Adrenal gland (tissue), 12 donors: ENCODE data around the gene ZSWIM9. TPM values are rescaled to one million over a fixed set of nuclear protein-coding genes. Genes with fewer than 3 reads are reported as not detected.

Experiments
- DNase-seq, 7 donors: peaks; one replicate each; pipeline ENCODE4 v3.0.0-alpha.2; 2019 to 2020
- H3K27ac ChIP-seq, 5 donors: fragments of 200-600 bp; sonication (generic) in 4 of 5; 1 replicate in 3 of 5; 2 replicates in 2 of 5; pipeline versions ENCODE4 v1.5.1 to v1.8.0; 2016 to 2020; ENCODE audit warnings: mild to moderate bottlenecking in 1 of 5
- H3K27me3 ChIP-seq: fragments of 200-600 bp; 2 replicates; pipeline ENCODE4 v1.8.0; 2021
- H3K36me3 ChIP-seq, 2 donors: fragments of 200-600 bp; replicated peaks in 1 of 2; 1 replicate in 1 of 2; 2 replicates in 1 of 2; pipeline versions ENCODE4 v1.5.1 to v1.8.0; 2018 to 2022
- H3K4me1 ChIP-seq, 2 donors: fragments of 200-600 bp; replicated peaks in 1 of 2; 1 replicate in 1 of 2; 2 replicates in 1 of 2; pipeline versions ENCODE4 v1.5.1 to v1.8.0; 2018 to 2021
- H3K4me3 ChIP-seq, 4 donors: fragments of 200-600 bp; sonication (generic) in 3 of 4; one replicate each; pipeline ENCODE4 v1.5.1; 2016 to 2018
- H3K9me3 ChIP-seq, 3 donors: fragments of 200-600 bp; sonication (generic) in 1 of 3; replicated peaks in 1 of 3; 1 replicate in 2 of 3; 2 replicates in 1 of 3; pipeline versions ENCODE4 v1.5.1 to v1.8.0; 2016 to 2021
- CTCF ChIP-seq, 6 experiments: fragments of 450-650 bp in 4 of 6; fragments of 200-600 bp in 2 of 6; sonication (generic) in 1 of 6; IDR thresholded peaks; 1 replicate in 5 of 6; 2 replicates in 1 of 6; pipeline versions ENCODE4 v1.5.1 to v1.8.0; 2016 to 2021; ENCODE audit warnings: antibody characterized with exemption in 6 of 6, mild to moderate bottlenecking in 2 of 6, moderate library complexity in 1 of 6
- POLR2A ChIP-seq, 2 donors: fragments of 450-650 bp; IDR thresholded peaks; one replicate each; pipeline ENCODE4 v1.6.1; 2017; ENCODE audit warnings: antibody characterized with exemption in 2 of 2, mild to moderate bottlenecking in 2 of 2, moderate library complexity in 1 of 2
- WGBS, 4 donors: extraction: QIAGEN DNeasy Blood & Tissue Kit in 2 of 4; methylation state at CpG; one replicate each; pipeline versions ENCODE4 v1.1.5 to v1.1.7; 2013 to 2017; 5-methylcytosine and 5-hydroxymethylcytosine counted together
- intact Hi-C, 2 donors: fragments of 100-400 bp; cut with DNase I; formaldehyde crosslinking; loops; one replicate each; pipeline versions ENCODE4 v1.14.1 to v1.15.0; 2022 to 2023
- polyA plus RNA-seq, 3 donors: library from polyadenylated mRNA; stranded (reverse); fragments of 200-250 nt in 2 of 3; fragments of 350-450 nt in 1 of 3; fragmentation: Illumina TruSeq in 1 of 3; extraction: RNeasy Lipid Tissue Mini Kit (QIAGEN cat#74804) in 1 of 3; gene quantifications; one replicate each; pipeline ENCODE4 v1.2.3, GENCODE V29; 2013 to 2014
- total RNA-seq, 9 donors: library from RNA; depleted of rRNA in 4 of 9; stranded (reverse); fragments of >200 nt in 4 of 9; fragments of 120-200 nt in 1 of 9; fragmentation: NEBNext Ultra II Directional in 1 of 9; extraction: Animal tissue kit (Norgen Biotek cat#: 25700) in 1 of 9; gene quantifications; one replicate each; pipeline versions ENCODE4 v1.1.0 to v1.2.4, GENCODE V29; 2013 to 2023
- donor health status: healthy with polysubstance abuse.
- donor health status: Bipolar disorder and iron deficiency.
- donor health status: DM: yes; HTN: yes; CAD: no.
- donor health status: DM: no; HTN: no; CAD: no.
- donor health status: DM: no; HTN: no; CAD: no.
- donor health status: DM: yes; HTN: yes; CAD: no.

The ZSWIM9 gene
- total and polyA plus RNA-seq, 12 donors = 0.52 to 8.0 (median 3.8) TPM

GRCh38 chr19:48174445-48175030 lies 4.1 kb downstream of the ZSWIM9 start:
- intact Hi-C loops = no loop called here
- Histone ChIP-seq H3K27ac (no peak overlapping the region), H3K27me3 (no peaks in the 10 kb centered on the region), H3K36me3 (peaks cover 0 to 6% of the 10 kb centered on the region in 2 donors), H3K9me3 (no peaks in the 10 kb centered on the region), H3K4me1 (peaks cover 4 to 10% of the 10 kb centered on the region in 2 donors), H3K4me3 (no peak overlapping the region)
- TF ChIP-seq CTCF (IDR thresholded peaks at IDR 0.05) = no peak
- TF ChIP-seq POLR2A (IDR thresholded peaks at IDR 0.05) = no peak
- no peak for DNase-seq
- WGBS, 4 donors = 77 to 93% (median 81%) methylated on average over 6 of the region's 6 CpGs

- H3K36me3 ChIP-seq = peaks cover 0 to 6% of the 10 kb centered on the region in 2 donors
- DNase-seq = no peak
- no peaks in the 10 kb centered on the region for H3K27me3 ChIP-seq
- peaks cover 4 to 10% of the 10 kb centered on the region in 2 donors for H3K4me1 ChIP-seq
- 84 to 95% (median 88%) methylated on average over 10 of the region's 10 CpGs for WGBS, 4 donors
- no peak for TF ChIP-seq CTCF (IDR thresholded peaks at IDR 0.05)
- no peak for TF ChIP-seq POLR2A (IDR thresholded peaks at IDR 0.05)
- intact Hi-C loops = no loop called here
- H3K9me3 ChIP-seq = no peaks in the 10 kb centered on the region
- no peak overlapping the region for H3K4me3 ChIP-seq
- H3K27ac ChIP-seq = no peak overlapping the region
Observed at GRCh38 chr19:48175578-48175977, 5.1 kb downstream of the ZSWIM9 start.

- Histone ChIP-seq H3K9me3 (no peaks in the 10 kb centered on the region), H3K4me3 (no peak overlapping the region), H3K27me3 (no peaks in the 10 kb centered on the region), H3K27ac (no peak overlapping the region), H3K4me1 (peaks cover under 1 to 6% of the 10 kb centered on the region in 2 donors), H3K36me3 (peaks cover 0 to 6% of the 10 kb centered on the region in 2 donors)
- TF ChIP-seq CTCF (IDR thresholded peaks at IDR 0.05) (no peak), POLR2A (IDR thresholded peaks at IDR 0.05) (no peak)
- WGBS, 4 donors = 80 to 96% (median 88%) methylated on average over 3 of the region's 3 CpGs
- no peak for DNase-seq
- intact Hi-C loops = no loop called here
Observed at GRCh38 chr19:48176226-48176625, 5.7 kb downstream of the ZSWIM9 start.

GRCh38 chr19:48181505-48181904 lies 11.0 kb downstream of the ZSWIM9 start:
- Histone ChIP-seq H3K9me3 (no peaks in the 10 kb centered on the region), H3K27ac (no peak overlapping the region), H3K4me3 (no peak overlapping the region), H3K4me1 (no peaks in the 10 kb centered on the region), H3K36me3 (no peaks in the 10 kb centered on the region), H3K27me3 (no peaks in the 10 kb centered on the region)
- 92 to 97% (median 95%) methylated on average over 5 of the region's 5 CpGs for WGBS, 4 donors
- DNase-seq = no peak
- no peak for TF ChIP-seq POLR2A (IDR thresholded peaks at IDR 0.05)
- no peak for TF ChIP-seq CTCF (IDR thresholded peaks at IDR 0.05)
- intact Hi-C loops = no loop called here
